Activated CD4-positive, alpha-beta T cell treated with anti-CD3 and anti-CD28 coated beads for 24 hours (primary cell): ENCODE results near the gene FAM200C.

ENCODE experiments used
- DNase-seq, 2 donors: peaks; one replicate each; pipeline ENCODE4 v3.0.0-alpha.2; 2020; ENCODE audit warnings: low read depth in 2 of 2

FAM200C gene

DNA sequence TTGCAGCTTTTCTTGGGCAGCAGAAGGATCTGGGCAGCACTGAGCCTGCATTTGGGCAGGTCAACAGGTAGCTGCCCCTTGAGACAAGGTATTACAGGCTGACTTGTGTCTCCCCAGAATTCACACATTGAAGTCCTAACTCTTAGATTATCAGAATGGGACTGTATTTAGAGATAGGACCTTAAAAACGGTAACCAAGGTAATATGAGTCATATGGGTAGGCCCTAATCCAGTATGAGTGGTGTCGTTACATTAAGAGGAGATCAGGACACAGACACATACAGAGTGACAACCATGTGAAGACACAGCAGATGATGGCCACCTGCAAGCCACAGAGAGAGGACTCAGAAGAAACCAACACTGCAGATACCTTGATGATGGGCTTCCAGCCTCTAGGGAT lies 32.6 kb downstream of the FAM200C start:
- no peak for DNase-seq

- no peak for DNase-seq
Observed at GRCh38 chr5:160366230-160366629, 33.6 kb downstream of the FAM200C start.

DNA sequence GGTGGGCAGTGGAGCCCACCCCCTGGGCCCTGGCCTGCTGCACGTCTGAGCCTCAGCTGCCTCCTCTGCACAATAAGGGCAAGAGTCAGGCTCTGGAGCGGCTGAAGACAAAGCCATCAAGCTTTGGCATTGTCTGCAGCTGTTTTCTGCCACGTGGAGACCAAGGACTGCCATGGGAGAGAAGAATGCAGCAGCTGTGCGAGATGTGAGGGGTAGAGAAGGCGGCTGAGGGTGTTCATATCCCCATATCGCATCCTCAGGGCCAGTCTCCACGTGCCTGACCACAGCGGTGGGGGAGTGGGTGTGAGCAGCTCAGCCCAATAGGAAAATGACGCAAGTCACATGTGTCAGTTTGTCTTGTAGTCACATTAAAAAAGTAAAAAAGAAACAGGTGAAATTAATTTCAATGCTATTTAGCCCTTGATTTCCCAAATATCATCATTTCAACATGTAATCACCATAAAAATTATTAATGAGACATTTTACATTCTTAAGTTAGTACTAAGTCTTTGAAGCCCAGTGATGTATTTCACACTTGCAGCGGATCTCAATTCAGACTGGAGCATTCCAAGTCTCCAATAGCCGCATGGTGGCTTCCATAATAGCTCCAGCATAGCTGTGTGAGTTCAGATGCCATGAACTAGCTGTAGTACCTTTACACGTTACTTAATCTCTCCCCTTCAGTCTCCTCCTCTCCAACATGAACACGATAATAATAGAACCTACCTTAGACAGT lies 36.0 kb downstream of the FAM200C start:
- no peak for DNase-seq

GRCh38 chr5:160363211-160363610 lies 36.6 kb downstream of the FAM200C start:
- DNase-seq = no peak

GRCh38 chr5:160361624-160362228 lies 38.1 kb downstream of the FAM200C start:
- DNase-seq = no peak

DNA sequence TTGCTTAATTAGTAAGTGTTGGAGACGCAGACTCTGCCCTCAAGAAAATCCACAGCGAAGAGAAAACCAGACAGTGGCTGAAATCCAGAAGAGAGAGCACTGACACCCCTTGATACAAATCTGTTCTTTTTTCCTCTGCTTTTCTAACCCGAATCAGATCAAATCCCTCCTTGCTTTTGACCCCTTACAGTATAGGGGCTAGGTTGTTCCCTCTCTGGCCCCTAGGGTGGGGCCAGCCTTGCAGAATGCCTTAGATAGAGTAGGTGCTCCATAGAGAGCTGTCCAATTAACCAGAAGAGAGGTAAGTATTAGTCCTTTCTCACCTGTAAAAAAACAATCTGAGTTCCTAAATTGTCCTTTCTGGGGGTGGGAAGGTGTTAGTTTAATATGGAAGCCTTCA lies 39.5 kb downstream of the FAM200C start:
- DNase-seq = no peak

GRCh38 chr5:160359816-160360215 lies 40.0 kb downstream of the FAM200C start:
- no peak for DNase-seq

DNA sequence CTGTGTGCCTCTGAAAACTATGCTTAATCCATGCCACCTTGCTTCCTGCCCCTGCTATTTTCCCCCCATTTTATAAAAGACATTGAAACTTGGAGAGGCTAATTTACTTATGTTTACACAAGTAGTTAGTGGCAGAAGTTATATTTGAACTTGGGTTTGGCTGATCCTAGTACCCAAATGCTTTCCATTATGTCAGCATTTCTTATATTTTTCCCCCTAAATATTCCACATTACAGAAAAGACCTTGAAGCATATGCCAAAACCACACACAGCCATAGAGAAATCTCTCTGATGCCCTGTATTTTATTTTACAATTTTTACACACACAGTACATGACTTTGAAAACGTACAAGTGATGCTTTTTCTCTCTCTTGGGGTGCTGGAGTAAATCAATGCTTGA lies 40.6 kb downstream of the FAM200C start:
- DNase-seq = no peak

GRCh38 chr5:160357861-160358411 lies 41.9 kb downstream of the FAM200C start:
- no peak for DNase-seq

DNA sequence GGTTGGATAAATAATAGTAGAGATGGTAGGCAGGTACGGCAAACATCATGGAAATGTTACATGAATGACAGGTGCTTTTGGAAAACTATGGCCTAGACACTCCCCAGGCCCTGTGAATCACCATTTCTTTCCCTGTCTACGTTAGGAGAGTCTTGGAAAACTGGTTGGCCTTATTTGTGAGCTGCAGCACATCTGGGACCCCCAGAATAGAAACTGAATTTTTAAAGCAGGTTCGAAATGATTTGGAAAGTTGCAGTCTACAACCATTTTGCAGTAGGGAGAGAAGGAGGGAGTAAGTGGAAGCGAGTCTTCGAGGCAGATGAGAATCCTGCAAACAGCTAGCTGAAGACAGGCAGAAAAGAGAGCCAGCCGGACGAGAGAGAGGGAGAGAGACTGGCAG lies 42.5 kb downstream of the FAM200C start:
- DNase-seq = no peak

- DNase-seq = no peak
Observed at GRCh38 chr5:160356550-160357347, 43.1 kb downstream of the FAM200C start.

GRCh38 chr5:160354666-160355065 lies 45.2 kb downstream of the FAM200C start:
- DNase-seq = no peak

GRCh38 chr5:160353379-160353778 lies 46.5 kb downstream of the FAM200C start:
- no peak for DNase-seq

- DNase-seq = no peak
Observed at GRCh38 chr5:160352308-160352707, 47.5 kb downstream of the FAM200C start.

GRCh38 chr5:160349935-160350303 lies 49.9 kb downstream of the FAM200C start:
- DNase-seq = no peak

DNA sequence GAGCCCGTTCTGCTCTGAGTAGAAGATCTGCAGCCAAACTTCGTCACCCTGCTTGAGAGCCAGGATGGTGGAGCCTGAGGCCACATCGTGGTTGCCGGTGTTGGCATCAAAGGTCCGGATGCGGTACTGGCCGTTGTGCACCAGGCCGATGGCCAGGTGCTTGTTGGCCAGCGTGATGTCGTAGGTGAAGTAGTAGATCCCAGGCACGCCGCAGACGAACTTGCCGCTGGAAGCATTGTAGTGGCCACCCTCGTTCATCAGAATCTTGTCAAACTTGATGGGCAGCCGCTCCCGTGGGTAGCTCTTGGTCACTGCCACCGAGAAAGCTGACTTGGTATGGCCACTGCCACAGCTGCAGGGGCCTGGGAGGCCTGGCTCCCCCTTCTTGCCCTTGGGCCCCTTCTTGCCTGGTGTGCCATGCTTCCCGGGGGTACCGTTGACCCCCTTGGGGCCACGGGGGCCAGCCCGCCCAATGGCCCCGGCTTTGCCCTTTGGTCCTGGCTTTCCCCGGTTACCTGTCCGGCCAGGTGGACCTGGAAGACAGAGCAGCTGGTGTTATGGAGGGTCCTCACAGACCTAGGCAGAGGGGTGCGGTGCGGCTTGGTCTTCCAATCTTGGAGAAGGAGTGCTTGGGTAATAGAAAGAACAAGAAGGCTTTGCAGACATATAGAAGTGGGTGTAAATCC lies 50.5 kb downstream of the FAM200C start:
- no peak for DNase-seq

DNA sequence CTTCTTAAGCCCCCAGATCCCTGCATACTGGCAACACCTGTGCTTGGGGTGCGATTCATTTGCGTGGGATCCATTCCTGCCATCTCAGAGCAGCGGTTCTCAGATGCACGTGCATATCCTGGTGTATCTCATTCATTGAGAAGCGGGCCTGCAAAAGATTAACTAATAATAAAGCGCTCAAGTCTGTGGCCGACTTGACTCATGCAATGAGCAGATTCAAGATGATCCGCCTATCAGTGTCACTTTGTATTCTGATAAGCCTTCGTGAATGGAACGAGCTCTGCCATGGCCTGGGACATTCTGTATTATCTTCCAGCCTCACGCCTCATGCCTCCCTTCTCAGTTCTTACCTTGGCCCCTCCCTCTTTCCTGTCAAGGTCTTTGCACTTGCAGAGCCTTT lies 51.8 kb downstream of the FAM200C start:
- no peak for DNase-seq

- DNase-seq = no peak
Observed at GRCh38 chr5:160347448-160347847, 52.4 kb downstream of the FAM200C start.
